ENCODE measurements around the gene CYB5R4.

Gene CYB5R4

GRCh38 chr6:83873869-83874268 is 14.4 kb downstream of the CYB5R4 start:
- H3K4me3 ChIP-seq (ENCODE audit: low read length) = no peak overlapping the region

GRCh38 chr6:83875843-83876242 is 16.4 kb downstream of the CYB5R4 start:
- DNase-seq (ENCODE audit: low read depth) = no peak

More at GRCh38 chr6:83873869-83874268, 14.4 kb downstream of the CYB5R4 start:
- DNase-seq (ENCODE audit: low read depth) = no peak
- no peak for TF ChIP-seq CTCF (conservative IDR thresholded peaks at IDR 0.05; ENCODE audit: low read depth, low read length)

GRCh38 chr6:83878902-83879644 is 19.6 kb downstream of the CYB5R4 start:
- no peak for DNase-seq (ENCODE audit: low read depth)
- TF ChIP-seq CTCF (conservative IDR thresholded peaks at IDR 0.05; ENCODE audit: low read depth, low read length) = no peak
- no peak overlapping the region for H3K4me3 ChIP-seq (ENCODE audit: low read length)

More at GRCh38 chr6:83875843-83876242, 16.4 kb downstream of the CYB5R4 start:
- no peak for TF ChIP-seq CTCF (conservative IDR thresholded peaks at IDR 0.05; ENCODE audit: low read depth, low read length)
- no peak overlapping the region for H3K4me3 ChIP-seq (ENCODE audit: low read length)

GRCh38 chr6:83879746-83880145 is 20.3 kb downstream of the CYB5R4 start:
- TF ChIP-seq CTCF (conservative IDR thresholded peaks at IDR 0.05; ENCODE audit: low read depth, low read length) = no peak
- DNase-seq (ENCODE audit: low read depth) = no peak
- H3K4me3 ChIP-seq (ENCODE audit: low read length) = no peak overlapping the region

GRCh38 chr6:83883240-83883639 is 23.8 kb downstream of the CYB5R4 start:
- no peak overlapping the region for H3K4me3 ChIP-seq (ENCODE audit: low read length)
- no peak for TF ChIP-seq CTCF (conservative IDR thresholded peaks at IDR 0.05; ENCODE audit: low read depth, low read length)
- DNase-seq (ENCODE audit: low read depth) = no peak

GRCh38 chr6:83884523-83884922 is 25.0 kb downstream of the CYB5R4 start:
- no peak for DNase-seq (ENCODE audit: low read depth)
- H3K4me3 ChIP-seq (ENCODE audit: low read length) = no peak overlapping the region
- peak; percentile 60 for TF ChIP-seq CTCF (conservative IDR thresholded peaks at IDR 0.05; ENCODE audit: low read depth, low read length)

GRCh38 chr6:83885984-83886383 is 26.5 kb downstream of the CYB5R4 start:
- TF ChIP-seq CTCF (conservative IDR thresholded peaks at IDR 0.05; ENCODE audit: low read depth, low read length) = no peak

More at GRCh38 chr6:83885984-83886383, 26.5 kb downstream of the CYB5R4 start:
- DNase-seq (ENCODE audit: low read depth) = no peak
- no peak overlapping the region for H3K4me3 ChIP-seq (ENCODE audit: low read length)
